Measurements from ENCODE around the gene ZNF513.
"Not testable (repeated sequence)": the region's sequence is repeated elsewhere in the genome, so short reads cannot be mapped to it uniquely, and the experiment has no call there.

ZNF513 gene

DNA sequence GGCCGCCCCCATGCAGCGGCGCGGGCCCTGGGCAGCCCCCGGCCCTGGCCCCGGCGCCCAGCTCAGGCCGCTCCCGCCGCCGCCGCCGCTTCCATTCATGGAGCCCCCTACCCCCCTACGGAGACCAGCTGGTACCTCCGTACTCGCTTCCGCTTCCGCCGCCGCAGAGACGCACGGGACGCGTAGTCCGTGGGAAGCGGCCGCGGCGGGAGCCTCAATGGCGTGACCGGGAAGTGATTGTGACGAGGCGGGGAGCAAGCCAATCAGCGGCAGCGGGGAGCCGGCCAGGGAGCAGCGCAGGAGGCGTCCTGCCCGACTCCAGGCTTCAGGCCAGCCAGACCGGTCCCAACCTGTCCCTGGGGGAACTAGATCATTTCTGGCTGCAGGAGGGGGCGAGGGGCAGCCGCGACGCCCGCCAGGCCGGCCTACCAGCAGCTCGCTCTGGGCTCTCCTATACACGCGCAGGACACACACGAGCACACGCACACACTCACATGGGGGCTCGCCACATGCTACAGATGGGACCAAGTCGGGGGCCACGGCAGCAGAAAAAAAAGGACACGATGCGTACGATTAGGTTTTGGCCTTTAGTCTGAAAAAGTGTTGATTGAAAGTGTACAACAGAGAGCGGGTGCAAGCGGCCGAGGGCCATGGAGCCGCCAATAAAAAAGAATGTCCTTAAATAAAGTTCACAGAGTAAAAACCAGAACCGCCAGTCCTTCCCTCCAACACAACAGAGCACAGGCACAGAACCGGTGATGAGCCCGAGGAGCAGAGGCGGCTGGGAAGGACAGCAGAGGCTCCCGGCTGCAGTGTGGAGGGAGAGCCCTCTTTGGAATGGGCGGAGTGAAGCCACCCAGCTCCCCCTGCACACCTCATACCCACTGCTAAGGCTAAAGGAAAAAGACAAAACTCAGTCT, at the start of gene ZNF513:
Gene ZNF513, minus strand, starts transcription at position 109 of the 920 bp plus-strand sequence. CDS start 208 bp downstream, outside the sequence.
- H3K4me1 ChIP-seq: peaks cover 27% of the 10 kb centered on the region
- H3K4me2 ChIP-seq: peak within 1 kb of the TSS; percentile 85
- TF ChIP-seq Cebpa-rat (IDR thresholded peaks at IDR 0.05): no peak
- peaks cover 82% of the 10 kb centered on the region for H3K36me3 ChIP-seq
- peak within 1 kb of the TSS; percentile 89 for H3K9ac ChIP-seq
- peak within 1 kb of the TSS; percentile 86 for H3K27ac ChIP-seq
- H3K9me3 ChIP-seq: no peaks in the 10 kb centered on the region
- no peaks in the 10 kb centered on the region for H3K27me3 ChIP-seq
- peak within 1 kb of the TSS; percentile 86 for H3K4me3 ChIP-seq
- H4K20me1 ChIP-seq: peaks cover 38% of the 10 kb centered on the region

DNA sequence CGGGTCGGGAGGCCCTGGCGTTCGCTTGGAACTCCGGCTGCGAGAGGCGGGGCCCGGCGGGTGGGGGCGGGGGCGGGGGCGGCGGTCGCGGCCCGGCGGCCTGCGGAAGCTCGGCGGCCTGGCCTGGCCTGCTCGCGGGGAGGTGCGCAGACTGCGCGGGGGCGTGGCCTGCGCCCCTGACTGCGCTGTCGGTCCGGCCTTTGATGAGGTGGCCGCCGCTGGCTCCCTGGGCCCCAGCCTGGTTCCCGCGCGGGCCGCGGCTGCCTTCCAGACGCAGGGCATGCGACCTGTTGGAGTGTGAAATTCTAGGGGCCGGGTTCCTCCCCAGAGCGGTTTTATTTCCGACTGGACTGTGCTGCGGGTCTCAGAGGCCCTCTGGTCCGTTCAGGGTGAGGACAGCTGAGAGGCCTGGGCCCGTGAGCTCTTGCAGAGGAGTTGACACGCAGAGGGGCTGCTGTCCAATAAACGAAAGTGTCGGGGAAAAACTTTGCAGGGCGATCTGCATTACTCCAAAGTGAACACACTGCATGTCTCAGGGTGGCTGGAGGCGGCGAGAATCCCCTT, 48.5 kb upstream of the ZNF513 start:
- peaks cover 42% of the 10 kb centered on the region for H3K4me1 ChIP-seq
- peak overlapping the region; percentile 95 for H3K4me3 ChIP-seq
- H3K27me3 ChIP-seq: no peaks in the 10 kb centered on the region
- peaks cover 26% of the 10 kb centered on the region for H3K36me3 ChIP-seq
- H3K9ac ChIP-seq: peak overlapping the region; percentile 92
- peak overlapping the region; percentile 95 for H3K27ac ChIP-seq
- H4K20me1 ChIP-seq: peaks cover 52% of the 10 kb centered on the region
- no peak for TF ChIP-seq Cebpa-rat (IDR thresholded peaks at IDR 0.05)
- H3K9me3 ChIP-seq: no peaks in the 10 kb centered on the region
- H3K4me2 ChIP-seq: peak overlapping the region; percentile 86

- peaks cover 45% of the 10 kb centered on the region for H4K20me1 ChIP-seq
- peak within 1 kb of the TSS; percentile 95 for H3K27ac ChIP-seq
- peak within 1 kb of the TSS; percentile 95 for H3K4me3 ChIP-seq
- H3K36me3 ChIP-seq: peaks cover 19% of the 10 kb centered on the region
- H3K4me1 ChIP-seq: peaks cover 42% of the 10 kb centered on the region
- no peaks in the 10 kb centered on the region for H3K27me3 ChIP-seq
- no peaks in the 10 kb centered on the region for H3K9me3 ChIP-seq
- no peak for TF ChIP-seq Cebpa-rat (IDR thresholded peaks at IDR 0.05)
- peak within 1 kb of the TSS; percentile 86 for H3K4me2 ChIP-seq
- H3K9ac ChIP-seq: peak within 1 kb of the TSS; percentile 92
Observed at GRCh38 chr2:27428213-27428977, 47.9 kb upstream of the ZNF513 start, which contains the start of gene NRBP1. Gene NRBP1, plus strand, starts transcription at chr2:27428631. Its CDS starts 4,643 bp downstream, at chr2:27433274.

DNA sequence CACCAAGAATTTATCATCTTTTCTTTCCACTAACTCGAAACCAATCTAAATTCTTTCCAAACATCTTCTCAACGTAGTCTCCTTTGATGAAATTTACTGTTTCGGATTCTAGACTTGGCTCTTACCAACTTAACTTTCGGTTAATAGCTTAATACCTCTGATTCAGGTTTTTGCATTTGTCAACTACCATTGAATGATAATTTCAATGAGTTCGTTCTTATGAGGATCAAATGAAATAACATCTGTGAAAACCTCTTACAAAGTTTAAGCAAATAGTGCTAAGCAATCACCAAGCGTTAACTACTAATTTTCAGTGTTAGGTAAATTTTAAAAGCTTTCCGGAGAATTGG, 47.3 kb upstream of the ZNF513 start:
- Histone ChIP-seq H3K9ac (peak overlapping the region; percentile 92), H3K27ac (peak overlapping the region; percentile 95), H3K4me2 (peak overlapping the region; percentile 86), H3K27me3 (no peaks in the 10 kb centered on the region), H3K4me3 (peak overlapping the region; percentile 95), H3K9me3 (no peaks in the 10 kb centered on the region), H4K20me1 (peaks cover 40% of the 10 kb centered on the region), H3K4me1 (peaks cover 42% of the 10 kb centered on the region), H3K36me3 (peaks cover 14% of the 10 kb centered on the region)
- TF ChIP-seq Cebpa-rat (IDR thresholded peaks at IDR 0.05): no peak

- not testable (repeated sequence) for H3K27ac ChIP-seq, H3K9ac ChIP-seq, H3K9me3 ChIP-seq, H3K4me3 ChIP-seq, H3K36me3 ChIP-seq, H3K4me2 ChIP-seq, H3K27me3 ChIP-seq
- peaks cover 12% of the 10 kb centered on the region for H4K20me1 ChIP-seq
- peaks cover 26% of the 10 kb centered on the region for H3K4me1 ChIP-seq
Observed at GRCh38 chr2:27425039-27425438, 44.5 kb upstream of the ZNF513 start.

DNA sequence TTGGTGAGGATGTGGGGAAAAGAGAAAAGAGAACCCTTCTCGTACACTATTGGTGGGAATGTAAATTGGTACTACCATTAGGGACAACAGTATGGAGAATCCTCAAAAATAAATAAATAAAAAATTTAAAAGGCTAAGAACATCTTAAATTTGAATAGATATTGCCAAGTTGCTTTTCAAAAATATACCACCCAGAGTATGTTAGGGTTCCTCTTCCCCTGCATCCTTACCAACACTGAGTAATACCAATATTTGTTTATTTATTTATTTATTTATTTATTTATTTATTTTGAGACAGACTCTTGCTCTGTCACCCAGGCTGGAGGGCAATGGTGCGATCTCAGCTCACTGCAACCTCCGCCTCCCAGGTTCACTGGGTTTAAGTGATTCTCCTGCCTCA, 42.4 kb upstream of the ZNF513 start:
- Histone ChIP-seq H3K4me2 (no peak overlapping the region), H3K4me3 (no peak overlapping the region), H3K9ac (no peak overlapping the region), H3K36me3 (no peaks in the 10 kb centered on the region), H3K27ac (no peak overlapping the region), H3K27me3 (no peaks in the 10 kb centered on the region), H4K20me1 (no peaks in the 10 kb centered on the region), H3K4me1 (peaks cover 19% of the 10 kb centered on the region), H3K9me3 (no peaks in the 10 kb centered on the region)
- no peak for TF ChIP-seq Cebpa-rat (IDR thresholded peaks at IDR 0.05)

GRCh38 chr2:27421660-27422250, 41.2 kb upstream of the ZNF513 start:
- no peak overlapping the region for H3K27ac ChIP-seq
- no peaks in the 10 kb centered on the region for H4K20me1 ChIP-seq
- no peaks in the 10 kb centered on the region for H3K9me3 ChIP-seq

GRCh38 chr2:27420996-27421395, 40.5 kb upstream of the ZNF513 start:
- TF ChIP-seq Cebpa-rat (IDR thresholded peaks at IDR 0.05): no peak
- H3K9ac ChIP-seq: no peak overlapping the region
- no peak overlapping the region for H3K4me3 ChIP-seq
- no peaks in the 10 kb centered on the region for H3K27me3 ChIP-seq
- peaks cover 1% of the 10 kb centered on the region; the same call in 1 of the 2 replicates for H3K4me1 ChIP-seq
- H3K9me3 ChIP-seq: no peaks in the 10 kb centered on the region
- H3K27ac ChIP-seq: no peak overlapping the region
- no peaks in the 10 kb centered on the region for H4K20me1 ChIP-seq
- no peaks in the 10 kb centered on the region for H3K36me3 ChIP-seq
- H3K4me2 ChIP-seq: no peak overlapping the region

More at GRCh38 chr2:27421660-27422250, 41.2 kb upstream of the ZNF513 start:
- TF ChIP-seq Cebpa-rat (IDR thresholded peaks at IDR 0.05): no peak
- H3K4me2 ChIP-seq: no peak overlapping the region
- H3K9ac ChIP-seq: no peak overlapping the region
- peaks cover 9% of the 10 kb centered on the region for H3K4me1 ChIP-seq
- no peaks in the 10 kb centered on the region for H3K27me3 ChIP-seq
- no peaks in the 10 kb centered on the region for H3K36me3 ChIP-seq
- H3K4me3 ChIP-seq: no peak overlapping the region

- no peak overlapping the region for H3K9ac ChIP-seq
- no peak overlapping the region for H3K4me3 ChIP-seq
- H3K4me1 ChIP-seq: no peaks in the 10 kb centered on the region
- no peak for TF ChIP-seq Cebpa-rat (IDR thresholded peaks at IDR 0.05)
- H3K9me3 ChIP-seq: no peaks in the 10 kb centered on the region
- H3K27ac ChIP-seq: no peak overlapping the region
- no peak overlapping the region for H3K4me2 ChIP-seq
- H4K20me1 ChIP-seq: no peaks in the 10 kb centered on the region
- no peaks in the 10 kb centered on the region for H3K27me3 ChIP-seq
- no peaks in the 10 kb centered on the region for H3K36me3 ChIP-seq
Observed at GRCh38 chr2:27416151-27416550, 35.6 kb upstream of the ZNF513 start.
